ENCODE results near the gene SOX13. TPM values are rescaled to one million over a fixed set of nuclear protein-coding genes. Genes with fewer than 3 reads are reported as not detected.

SOX13 gene
- total RNA-seq, 1 donor = 0.81 TPM

GRCh38 chr1:204128464-204128963 lies 55.6 kb downstream of the SOX13 start:
- DNase-seq (ENCODE audit: low read depth in 2 of 3, low spot score in 2 of 3) = peak in 1 of 3 donors; percentile 32

GRCh38 chr1:204128964-204129896 lies 56.3 kb downstream of the SOX13 start:
- peak; percentile 47 to 70 (median 62) for DNase-seq (ENCODE audit: low read depth in 2 of 3, low spot score in 2 of 3)

- DNase-seq (ENCODE audit: low read depth in 2 of 3, low spot score in 2 of 3) = no peak
Observed at GRCh38 chr1:204130178-204130577, 57.3 kb downstream of the SOX13 start.

- no peak for DNase-seq (ENCODE audit: low read depth in 2 of 3, low spot score in 2 of 3)
Observed at GRCh38 chr1:204130981-204131892, 58.3 kb downstream of the SOX13 start.

- DNase-seq (ENCODE audit: low read depth in 2 of 3, low spot score in 2 of 3) = no peak
Observed at GRCh38 chr1:204131978-204132377, 59.1 kb downstream of the SOX13 start.

GRCh38 chr1:204132718-204133117 lies 59.8 kb downstream of the SOX13 start:
- DNase-seq (ENCODE audit: low read depth in 2 of 3, low spot score in 2 of 3) = no peak

- DNase-seq (ENCODE audit: low read depth in 2 of 3, low spot score in 2 of 3) = no peak
Observed at GRCh38 chr1:204134103-204134502, 61.2 kb downstream of the SOX13 start.

- no peak for DNase-seq (ENCODE audit: low read depth in 2 of 3, low spot score in 2 of 3)
Observed at GRCh38 chr1:204136814-204137213, 63.9 kb downstream of the SOX13 start.

GRCh38 chr1:204139088-204139487 lies 66.2 kb downstream of the SOX13 start:
- no peak for DNase-seq (ENCODE audit: low read depth in 2 of 3, low spot score in 2 of 3)

GRCh38 chr1:204139952-204140351 lies 67.0 kb downstream of the SOX13 start:
- DNase-seq (ENCODE audit: low read depth in 2 of 3, low spot score in 2 of 3) = no peak

- DNase-seq (ENCODE audit: low read depth in 2 of 3, low spot score in 2 of 3) = no peak
Observed at GRCh38 chr1:204141131-204141530, 68.2 kb downstream of the SOX13 start.

- no peak for DNase-seq (ENCODE audit: low read depth in 2 of 3, low spot score in 2 of 3)
Observed at GRCh38 chr1:204142032-204142974, 69.4 kb downstream of the SOX13 start.

GRCh38 chr1:204143276-204144041 lies 70.5 kb downstream of the SOX13 start:
- DNase-seq (ENCODE audit: low read depth in 2 of 3, low spot score in 2 of 3) = no peak

GRCh38 chr1:204145033-204145504 lies 72.2 kb downstream of the SOX13 start:
- no peak for DNase-seq (ENCODE audit: low read depth in 2 of 3, low spot score in 2 of 3)

- no peak for DNase-seq (ENCODE audit: low read depth in 2 of 3, low spot score in 2 of 3)
Observed at GRCh38 chr1:204146309-204146708, 73.4 kb downstream of the SOX13 start.

- DNase-seq (ENCODE audit: low read depth in 2 of 3, low spot score in 2 of 3) = no peak
Observed at GRCh38 chr1:204146965-204147364, 74.0 kb downstream of the SOX13 start.

GRCh38 chr1:204147406-204148383 lies 74.8 kb downstream of the SOX13 start:
- DNase-seq (ENCODE audit: low read depth in 2 of 3, low spot score in 2 of 3) = no peak

- no peak for DNase-seq (ENCODE audit: low read depth in 2 of 3, low spot score in 2 of 3)
Observed at GRCh38 chr1:204149107-204149506, 76.2 kb downstream of the SOX13 start.
